GM19438 (cell line): ENCODE measurements around the gene GSAP.

Experiments
- ATAC-seq: cut with Tn5 transposase; IDR thresholded peaks from one replicate; pipeline ENCODE4 v1.9.1; 2021; ENCODE audit warnings: low read depth; ENCODE audit not compliant: unreplicated experiment

The GSAP gene

DNA sequence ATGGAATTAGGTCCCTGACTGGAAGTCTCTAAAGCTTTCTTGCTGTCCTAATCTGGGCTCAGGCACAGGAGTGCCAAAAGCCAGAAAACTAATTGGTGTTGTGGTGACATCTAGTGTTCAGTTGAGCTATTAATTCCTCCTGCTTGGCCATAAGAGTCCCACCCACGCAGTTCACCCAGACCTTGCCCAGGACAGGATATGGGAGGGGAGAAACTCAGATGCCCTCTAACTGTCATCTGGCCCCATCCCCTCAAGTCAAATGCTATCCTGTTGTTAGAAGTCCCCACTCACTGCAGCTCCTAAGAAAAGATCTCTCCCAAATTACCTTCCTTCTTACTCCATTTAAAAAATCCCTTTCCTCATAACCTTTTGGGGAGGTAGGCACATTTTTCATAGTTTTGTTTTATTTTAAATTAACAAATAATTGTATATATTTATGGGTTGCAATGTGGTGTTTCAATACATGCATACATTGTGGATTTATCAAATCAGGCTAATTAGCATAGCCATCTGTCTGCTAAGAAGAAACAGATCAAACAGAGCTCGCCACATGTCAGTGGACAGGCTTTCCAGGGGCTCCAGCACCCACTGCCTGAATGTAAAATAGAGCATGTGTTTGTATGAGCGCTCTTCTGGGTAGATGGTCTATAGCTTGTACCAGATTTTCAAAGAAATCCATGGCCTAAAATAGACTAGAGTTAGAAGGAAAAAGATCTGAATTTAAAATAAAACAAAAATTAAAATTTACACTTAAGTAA lies 84.0 kb downstream of the GSAP start:
- peak; percentile 73 for ATAC-seq

DNA sequence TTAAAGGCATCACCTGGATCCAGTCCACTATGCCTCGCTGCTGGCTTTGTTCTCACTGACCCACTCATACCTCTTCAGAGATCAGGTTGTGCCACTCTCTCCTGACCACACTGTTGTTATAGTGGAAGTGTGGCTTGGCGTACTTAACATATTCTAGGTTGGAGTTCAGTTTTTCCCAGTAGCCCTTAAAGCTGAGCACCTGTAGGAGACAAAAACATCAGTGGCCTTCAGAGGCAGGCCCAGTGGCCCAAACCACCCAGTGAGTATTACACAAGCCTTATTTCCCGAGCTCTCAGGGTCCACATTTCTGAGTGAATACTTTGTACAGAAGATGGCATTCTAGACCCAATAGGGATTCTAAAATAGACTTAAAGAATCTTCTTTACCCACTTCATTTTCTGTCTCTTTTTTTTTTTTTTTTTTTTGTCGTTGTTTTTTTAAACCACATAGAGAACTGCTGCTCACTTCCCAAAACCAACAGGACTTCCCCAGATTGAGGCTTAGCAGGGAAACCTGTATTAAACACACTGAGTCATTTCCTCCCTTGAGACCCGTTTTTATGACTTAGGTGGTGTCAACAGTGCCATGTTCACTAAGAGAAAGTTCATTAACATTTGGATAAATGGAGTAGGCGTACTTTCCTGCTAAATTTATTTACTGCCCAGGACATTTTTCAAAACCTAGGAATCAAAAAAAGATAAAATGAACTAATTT lies 85.8 kb downstream of the GSAP start:
- peak; percentile 56 for ATAC-seq

DNA sequence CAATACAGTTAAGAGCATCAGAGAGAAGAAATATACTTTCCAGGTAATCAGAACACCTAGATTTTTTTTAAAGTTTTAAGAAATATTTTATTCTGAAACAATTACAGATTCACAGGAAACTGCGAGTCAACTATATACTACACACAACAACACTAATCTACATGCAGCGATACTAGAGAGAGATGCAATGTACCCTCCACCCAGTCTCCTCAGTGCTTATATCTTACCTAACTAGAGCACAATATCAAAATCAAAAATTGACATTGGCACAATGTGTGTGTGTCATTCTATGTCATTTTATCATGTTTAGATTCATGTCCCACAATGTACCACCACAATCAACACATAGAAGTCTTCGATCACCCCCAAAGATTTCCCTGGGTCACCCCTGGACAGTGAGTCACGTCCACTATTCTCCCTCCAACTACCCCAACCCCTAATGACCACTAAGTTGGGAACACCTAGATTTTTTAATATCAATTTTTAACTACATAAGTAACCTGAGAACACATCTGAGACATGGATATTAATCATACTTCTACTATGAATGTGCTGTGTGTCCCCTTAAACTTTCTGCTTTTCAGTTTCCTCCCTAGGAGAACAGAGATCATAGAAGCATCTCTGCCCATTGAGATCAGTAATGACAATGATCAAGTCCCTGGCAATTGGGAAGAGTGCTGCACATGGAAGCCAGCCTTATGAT lies 86.5 kb downstream of the GSAP start:
- ATAC-seq, result no peak

DNA sequence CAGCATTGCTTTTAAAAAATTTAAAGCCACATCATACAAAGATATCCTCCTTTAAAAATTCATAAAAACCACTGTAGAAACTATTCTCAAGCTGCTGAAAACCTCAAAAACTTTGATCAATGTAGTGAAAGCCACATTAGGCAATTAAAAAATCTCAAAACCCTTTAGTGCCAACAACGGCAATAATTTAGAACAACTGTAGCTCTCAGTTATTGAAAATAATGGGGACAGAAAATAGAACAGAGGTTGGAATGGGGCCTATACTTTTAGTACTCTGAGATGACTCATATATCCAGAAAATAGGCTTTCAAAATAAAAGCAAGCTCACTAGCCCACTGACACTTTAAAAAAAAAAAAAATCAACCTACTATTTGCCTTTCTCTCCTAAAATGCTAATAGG lies 87.5 kb downstream of the GSAP start:
- no peak for ATAC-seq

DNA sequence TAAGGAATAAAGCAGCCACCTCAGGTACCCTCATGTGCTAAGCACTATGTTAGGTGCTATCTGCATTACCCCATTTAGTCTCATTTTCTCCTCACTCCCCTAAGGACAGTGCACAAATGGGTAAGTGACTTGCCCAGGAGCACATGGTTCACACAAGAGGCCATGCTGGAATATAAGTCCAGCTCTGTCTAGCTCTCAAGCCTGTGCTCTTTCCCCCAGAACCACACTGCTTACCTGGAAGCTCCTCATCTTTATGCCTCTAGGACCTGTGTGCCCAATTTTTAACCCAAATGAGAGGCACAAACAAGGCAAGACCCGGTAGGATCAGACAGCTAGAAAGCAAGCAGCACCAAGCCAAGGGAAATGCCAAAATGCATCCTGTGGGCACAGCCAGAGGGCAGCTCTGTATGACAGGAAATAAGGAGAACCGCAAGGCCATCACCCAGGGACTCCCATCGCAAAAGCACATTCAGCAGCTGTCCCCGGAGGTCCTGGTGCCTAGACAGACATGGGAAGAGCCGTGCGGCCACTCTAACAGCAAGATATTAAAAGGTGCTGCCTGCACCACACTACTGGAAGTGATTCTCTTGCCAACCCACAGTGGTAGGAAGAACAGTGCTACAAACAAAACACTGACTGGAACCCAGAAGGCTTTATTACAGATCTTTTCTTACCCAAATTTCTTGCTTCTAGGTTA lies 88.1 kb downstream of the GSAP start:
- no peak for ATAC-seq

DNA sequence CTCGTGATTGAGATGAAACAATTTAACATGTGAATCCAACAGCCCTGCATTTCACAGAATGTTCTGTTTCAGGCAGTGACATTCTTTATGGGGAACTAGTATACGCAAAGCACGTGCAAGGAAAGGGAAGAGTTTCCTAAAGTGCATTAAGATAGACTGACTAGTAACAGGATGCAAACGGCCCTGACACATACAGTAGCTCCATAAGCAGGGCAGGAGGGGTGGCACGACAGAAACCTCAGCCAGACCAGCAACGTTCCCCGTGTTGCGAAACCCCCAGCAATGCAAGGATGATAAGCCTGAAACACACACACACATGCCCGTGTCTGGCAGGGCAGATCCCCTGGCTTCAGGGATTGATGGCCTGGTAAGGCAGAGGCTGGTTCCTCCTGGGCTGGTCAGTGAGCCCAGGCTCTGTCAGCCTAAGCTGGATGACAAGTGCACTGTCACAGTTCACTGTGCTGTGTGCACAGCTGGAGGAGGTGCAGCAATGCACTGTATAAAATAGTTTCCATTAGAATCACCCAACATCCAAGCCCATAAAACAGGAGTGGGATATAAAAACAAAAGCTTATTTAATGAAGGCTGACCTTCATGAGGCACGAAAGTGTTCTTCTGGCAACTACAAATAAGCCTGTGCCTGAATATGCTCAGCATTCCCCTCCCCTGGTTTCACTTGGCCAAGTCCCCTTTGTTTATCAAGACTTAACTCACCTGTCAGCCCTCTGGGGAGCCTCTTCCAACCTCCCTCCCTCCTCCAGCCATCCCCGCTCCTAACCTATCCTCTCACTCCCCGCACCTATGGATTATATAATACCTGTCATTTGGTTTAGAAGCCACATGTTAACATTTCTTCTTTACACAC lies 88.8 kb downstream of the GSAP start:
- ATAC-seq, result no peak

DNA sequence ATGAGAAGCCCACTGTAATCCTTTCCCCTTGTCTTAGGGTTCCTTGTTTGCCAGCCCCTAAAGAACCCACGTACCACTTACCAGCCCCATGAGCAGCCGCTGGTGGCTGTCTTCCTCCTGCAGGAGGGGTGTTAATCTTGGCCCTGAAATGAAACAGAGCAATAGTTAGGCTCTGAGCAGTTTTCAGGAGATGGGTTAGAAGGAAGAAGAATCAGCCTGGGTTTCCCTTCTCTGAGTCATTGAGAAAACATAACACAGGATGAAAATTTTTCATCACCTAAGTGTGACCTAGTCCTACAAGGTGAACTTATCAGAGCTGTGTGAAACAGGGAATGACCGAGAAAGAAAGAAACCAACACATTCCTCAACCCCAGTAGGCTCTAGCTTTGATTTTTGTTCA lies 90.0 kb downstream of the GSAP start:
- no peak for ATAC-seq

DNA sequence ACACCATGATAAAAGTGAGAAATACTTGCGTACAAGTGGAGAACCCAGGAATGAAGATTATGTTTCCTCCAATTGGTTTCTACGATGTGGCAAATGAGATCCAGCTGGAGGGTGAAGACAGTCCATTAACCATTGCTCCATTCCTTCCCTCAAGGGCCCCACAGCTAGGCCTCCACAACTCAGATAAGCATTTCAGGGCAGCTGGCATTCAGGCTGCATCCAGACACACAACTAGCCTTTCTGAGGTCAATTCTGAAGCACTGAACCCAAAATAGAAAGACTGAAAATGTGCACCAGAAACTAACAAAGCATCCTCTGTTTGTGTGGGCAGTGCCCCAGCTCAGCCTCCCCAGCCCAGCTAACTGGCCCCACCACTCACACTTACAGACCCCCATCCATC lies 94.8 kb downstream of the GSAP start:
- no peak for ATAC-seq

DNA sequence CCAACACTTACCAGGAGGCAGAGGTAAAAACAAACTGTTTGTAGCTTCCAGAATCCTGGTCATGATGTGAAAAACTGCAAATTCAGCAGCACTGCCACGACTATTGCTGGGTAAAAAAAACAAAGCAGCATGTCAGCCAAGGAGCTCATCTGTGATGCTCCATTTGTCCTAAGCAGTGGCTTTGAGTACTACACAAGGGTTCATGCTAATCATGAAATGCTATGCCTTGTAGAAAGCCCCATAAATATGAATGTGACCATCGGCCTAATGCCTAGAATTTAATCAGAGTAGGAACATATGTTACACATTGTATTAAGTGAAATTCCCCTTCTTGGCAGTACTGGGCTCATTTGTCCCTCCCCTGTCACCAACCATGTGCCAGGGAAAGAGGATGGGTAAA lies 95.4 kb downstream of the GSAP start:
- ATAC-seq, result no peak

DNA sequence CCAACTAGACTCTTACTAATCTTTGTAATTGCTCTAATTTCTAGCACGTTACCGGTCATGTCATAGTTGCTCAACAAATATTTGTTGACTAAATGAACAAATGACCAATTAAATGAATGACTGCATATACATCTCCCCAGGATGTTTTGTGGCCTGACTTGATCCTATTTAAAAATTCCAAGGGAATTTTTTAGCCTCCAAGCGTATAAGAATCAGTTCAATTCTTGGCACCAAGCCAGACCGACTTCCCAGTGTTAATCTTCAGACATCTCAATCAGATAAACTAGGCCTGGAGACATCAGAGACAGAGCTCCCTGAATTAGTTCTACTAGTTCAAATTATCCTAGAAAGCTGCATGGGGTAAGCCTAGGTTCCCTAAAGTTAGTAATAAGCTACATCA lies 96.0 kb downstream of the GSAP start:
- ATAC-seq, result no peak

DNA sequence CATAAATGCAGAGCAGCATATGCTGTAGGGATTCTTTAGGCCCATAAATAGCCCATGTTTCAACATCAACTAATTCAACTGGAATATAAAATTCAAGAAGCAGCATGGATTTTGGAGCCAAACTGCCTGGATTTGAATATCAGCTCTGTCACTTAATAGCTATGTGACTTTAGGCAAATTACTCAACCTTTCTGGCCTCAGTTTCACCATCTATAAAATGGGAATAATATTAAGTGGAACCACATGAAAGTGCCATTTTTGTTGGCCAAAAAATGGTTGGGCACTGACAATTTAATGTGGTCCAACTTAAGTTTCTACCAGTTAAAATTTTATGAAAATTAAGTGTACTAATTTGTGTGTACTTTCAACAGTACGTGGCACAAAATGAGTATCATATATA lies 98.1 kb downstream of the GSAP start:
- no peak for ATAC-seq

DNA sequence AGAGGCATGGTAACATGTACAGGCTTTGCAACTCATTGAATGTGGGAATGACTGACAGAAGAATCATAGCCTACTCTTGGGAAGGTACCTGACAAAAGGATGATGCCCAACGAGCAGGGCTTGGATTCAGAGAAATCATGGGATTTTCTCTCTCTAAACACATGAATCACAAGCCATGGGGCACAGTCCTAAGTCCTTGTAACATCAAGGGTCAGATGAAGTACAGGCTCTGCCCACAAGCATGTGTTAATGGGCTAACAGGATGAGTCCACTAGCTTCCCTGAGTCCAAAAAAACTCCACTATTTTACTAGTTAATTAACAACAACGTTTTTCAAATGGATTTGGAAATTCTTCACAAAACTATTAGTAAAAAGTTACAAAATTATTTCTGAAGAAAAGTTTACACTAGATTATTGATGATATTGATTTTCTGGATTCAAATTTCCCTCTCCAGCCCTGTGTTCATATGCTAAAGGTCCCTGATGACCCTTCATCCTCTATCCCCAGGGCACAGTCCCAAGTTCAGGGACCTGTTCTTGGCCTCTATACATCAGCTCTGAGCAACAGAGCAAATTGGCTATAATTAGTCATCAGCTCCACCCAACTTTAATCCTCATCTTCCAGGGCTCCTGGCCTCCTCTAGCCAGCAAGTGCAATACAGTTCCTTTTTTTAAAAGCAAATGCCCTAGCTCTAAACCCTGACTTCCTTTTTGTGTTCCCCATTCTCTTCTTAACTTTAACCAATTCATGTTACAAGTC lies 99.8 kb downstream of the GSAP start:
- no peak for ATAC-seq

DNA sequence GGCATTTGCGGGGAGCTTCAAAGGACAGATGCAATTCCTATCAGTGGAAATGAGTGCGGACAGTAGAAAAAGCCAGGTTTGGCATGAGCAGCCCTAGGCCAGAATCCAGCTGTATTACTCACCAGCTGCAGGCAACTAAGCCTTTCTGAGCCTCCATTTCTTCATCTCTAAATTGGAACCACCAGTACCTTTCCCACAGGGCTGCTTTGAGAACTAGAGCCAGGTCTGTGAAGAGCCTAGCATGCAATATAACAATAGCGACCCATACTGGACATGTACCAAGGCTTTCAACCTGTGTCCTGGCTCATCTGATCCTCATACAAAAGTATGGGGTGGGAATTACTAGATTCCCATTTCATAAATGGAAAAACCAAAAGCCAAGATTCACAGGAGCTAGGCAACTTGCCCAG lies 101.0 kb downstream of the GSAP start:
- ATAC-seq, result no peak

DNA sequence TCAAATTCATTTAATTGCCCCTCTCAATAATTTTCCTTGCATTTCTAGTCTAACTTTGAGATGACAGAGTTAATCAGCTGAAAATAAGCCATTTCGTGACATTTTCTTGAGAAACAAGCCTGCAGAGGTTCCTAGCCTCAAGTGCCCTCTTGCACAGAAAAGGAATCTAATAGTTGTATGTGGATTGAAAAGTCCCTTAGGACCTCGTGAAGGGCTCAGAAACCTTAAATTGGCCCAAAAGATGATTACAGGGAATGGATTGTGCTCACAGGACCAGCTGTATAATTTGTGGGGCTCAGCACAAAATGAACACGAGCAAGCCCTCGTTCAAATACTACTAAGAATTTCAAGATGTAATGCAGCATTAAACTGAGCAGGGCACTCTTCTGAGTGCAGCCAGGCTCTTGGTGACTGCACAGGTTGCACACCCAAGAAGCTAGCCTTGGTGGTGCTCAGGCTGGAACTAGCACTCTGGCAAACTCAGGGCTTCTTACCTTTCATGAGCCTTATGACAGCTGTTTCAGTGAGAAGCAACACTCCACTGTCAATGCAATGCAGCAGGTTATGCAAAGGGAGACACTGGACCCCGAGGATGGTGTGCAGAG lies 102.2 kb downstream of the GSAP start:
- no peak for ATAC-seq

DNA sequence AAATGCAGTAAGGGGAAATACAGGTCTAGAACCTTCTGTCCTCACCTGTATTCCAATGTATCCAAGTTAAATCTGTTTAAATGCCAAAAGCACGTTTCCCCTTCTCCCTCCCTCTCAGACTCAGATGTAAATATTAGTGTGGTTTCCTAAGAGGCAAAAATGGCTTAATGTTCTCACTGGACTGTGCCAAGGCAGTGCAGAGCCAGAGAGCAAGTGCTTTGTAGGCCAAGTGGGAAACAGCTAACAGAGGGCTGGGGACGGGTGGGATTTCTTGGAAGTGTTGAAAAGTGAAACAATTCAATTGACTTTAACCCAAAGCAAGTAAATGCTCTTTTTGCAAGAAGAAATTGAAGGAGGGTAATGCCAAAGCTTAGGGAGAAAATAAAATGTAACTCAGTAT lies 103.1 kb downstream of the GSAP start:
- ATAC-seq, result no peak

DNA sequence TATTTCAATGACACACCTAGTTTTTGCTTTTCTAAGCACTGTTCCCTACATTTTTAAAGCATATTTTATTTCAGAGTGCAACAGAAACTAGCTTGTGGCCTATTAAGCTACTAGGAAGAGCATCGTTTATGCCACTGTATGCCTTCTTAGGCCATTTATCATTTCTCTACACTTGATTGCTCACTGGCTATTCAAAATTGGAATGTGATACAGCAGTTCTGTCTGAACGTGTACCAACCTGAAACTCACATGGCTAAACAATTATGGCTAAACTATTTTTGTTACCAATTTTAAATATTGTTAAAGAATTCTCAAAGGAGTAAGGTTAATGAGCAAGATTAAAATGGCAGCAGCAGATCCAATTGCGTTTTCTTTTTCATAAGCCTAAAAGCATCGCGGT lies 105.2 kb downstream of the GSAP start:
- ATAC-seq, result no peak

DNA sequence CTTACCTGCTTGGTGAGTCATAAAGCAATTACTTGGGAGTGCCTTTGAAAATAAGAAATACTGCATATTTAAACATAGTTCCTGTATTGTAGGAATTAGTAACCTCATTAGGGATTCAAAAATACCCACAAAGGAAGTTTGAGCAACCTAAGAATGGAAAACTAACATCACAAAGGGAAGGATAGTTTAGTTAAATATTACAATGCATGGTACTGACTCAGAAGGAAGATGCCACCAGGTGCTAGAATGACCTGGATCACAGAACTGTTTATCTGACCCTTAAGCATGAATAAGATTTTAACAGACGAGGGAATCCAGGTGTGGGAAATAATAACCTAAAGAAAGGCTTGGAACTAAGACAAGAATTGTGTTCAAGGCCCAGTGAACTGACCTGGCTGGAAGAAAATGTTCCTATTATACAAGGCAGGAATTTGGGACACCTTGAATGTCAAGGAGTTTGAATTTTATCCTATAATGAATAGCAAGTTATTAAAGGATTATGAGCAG lies 106.4 kb downstream of the GSAP start:
- no peak for ATAC-seq

DNA sequence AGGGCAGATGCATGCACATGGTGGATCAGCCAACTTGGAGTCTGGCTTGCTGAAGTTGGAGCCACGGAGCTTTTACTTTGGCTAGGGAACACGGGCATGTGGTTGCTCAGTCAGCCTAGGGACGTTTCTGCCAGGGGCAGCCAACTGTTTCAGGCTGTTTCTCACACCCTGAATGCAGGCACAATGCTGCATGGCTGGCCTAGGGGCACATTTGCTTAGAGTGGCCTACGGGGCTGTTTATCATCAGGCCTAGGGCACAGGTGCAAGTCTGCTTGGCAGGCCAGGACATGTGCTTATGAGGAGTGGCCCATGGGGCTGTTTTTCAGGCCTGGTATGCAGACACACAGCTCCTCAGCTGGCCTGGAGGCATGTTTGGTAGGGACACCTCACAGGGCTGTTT lies 107.4 kb downstream of the GSAP start:
- no peak for ATAC-seq
